IMR-90 (cell line): ENCODE data around the gene SYNE1.

Experiments
- BHLHE40 ChIP-seq: fragments of 150-350 bp; IDR thresholded peaks from 2 replicates; pipeline ENCODE4 v1.6.1; 2016; ENCODE audit warnings: mild to moderate bottlenecking, low read depth, low read length
- CHD1 ChIP-seq: IDR thresholded peaks from 2 replicates; pipeline ENCODE4 v1.6.1; 2012; ENCODE audit warnings: low read depth, low read length, improper control_type of control experiment
- ELK1 ChIP-seq: fragments of 150-350 bp; IDR thresholded peaks from 2 replicates; pipeline ENCODE4 v1.6.1; 2016; ENCODE audit warnings: low read depth, mild to moderate bottlenecking, low read length, moderate library complexity, borderline replicate concordance
- FOS ChIP-seq: fragments of 150-350 bp; IDR thresholded peaks from 2 replicates; pipeline ENCODE4 v1.6.1; 2016; ENCODE audit warnings: low read depth, low read length
- MAFK ChIP-seq: IDR thresholded peaks from 2 replicates; pipeline ENCODE4 v1.6.1; 2012; ENCODE audit warnings: low read depth, low read length, improper control_type of control experiment
- MXI1 ChIP-seq: IDR thresholded peaks from 2 replicates; pipeline ENCODE4 v1.6.1; 2012; ENCODE audit warnings: low read depth, mild to moderate bottlenecking, low read length, moderate library complexity, borderline replicate concordance
- NFE2L2 ChIP-seq: fragments of 150-350 bp; IDR thresholded peaks from 2 replicates; pipeline ENCODE4 v1.6.1; 2016; ENCODE audit warnings: low read depth, mild to moderate bottlenecking, low read length
- POLR2A ChIP-seq: IDR thresholded peaks from 2 replicates; pipeline ENCODE4 v1.6.1; 2012; ENCODE audit warnings: mild to moderate bottlenecking, low read depth, low read length
- RAD21 ChIP-seq: IDR thresholded peaks from 2 replicates; pipeline ENCODE4 v1.6.1; 2012; ENCODE audit warnings: low read length, improper control_type of control experiment
- RCOR1 ChIP-seq: IDR thresholded peaks from 2 replicates; pipeline ENCODE4 v1.6.1; 2012; ENCODE audit warnings: mild to moderate bottlenecking, low read length, improper control_type of control experiment; ENCODE audit not compliant: insufficient replicate concordance
- SMC3 ChIP-seq: fragments of 150-350 bp; IDR thresholded peaks from 2 replicates; pipeline ENCODE4 v1.6.1; 2016; ENCODE audit warnings: low read depth, mild to moderate bottlenecking, antibody characterized with exemption, low read length, moderate library complexity
- USF2 ChIP-seq: fragments of 150-350 bp; IDR thresholded peaks from 2 replicates; pipeline ENCODE4 v1.6.1; 2017; ENCODE audit warnings: mild to moderate bottlenecking, antibody characterized with exemption, low read length, low read depth
- TF ChIP-seq, protein P1 (sequence below): conservative IDR thresholded peaks from 2 replicates; pipeline ENCODE4 v1.5.1; 2012; ENCODE audit warnings: mild to moderate bottlenecking, low read depth, low read length, improper control_type of control experiment

- TF ChIP-seq CHD1 (no peak), RCOR1 (no peak), MXI1 (no peak), USF2 (no peak), SMC3 (no peak), POLR2A (no peak), ELK1 (no peak), NFE2L2 (no peak), BHLHE40 (no peak), FOS (no peak), MAFK (no peak), RAD21 (no peak)
- TF ChIP-seq, protein P1, sequence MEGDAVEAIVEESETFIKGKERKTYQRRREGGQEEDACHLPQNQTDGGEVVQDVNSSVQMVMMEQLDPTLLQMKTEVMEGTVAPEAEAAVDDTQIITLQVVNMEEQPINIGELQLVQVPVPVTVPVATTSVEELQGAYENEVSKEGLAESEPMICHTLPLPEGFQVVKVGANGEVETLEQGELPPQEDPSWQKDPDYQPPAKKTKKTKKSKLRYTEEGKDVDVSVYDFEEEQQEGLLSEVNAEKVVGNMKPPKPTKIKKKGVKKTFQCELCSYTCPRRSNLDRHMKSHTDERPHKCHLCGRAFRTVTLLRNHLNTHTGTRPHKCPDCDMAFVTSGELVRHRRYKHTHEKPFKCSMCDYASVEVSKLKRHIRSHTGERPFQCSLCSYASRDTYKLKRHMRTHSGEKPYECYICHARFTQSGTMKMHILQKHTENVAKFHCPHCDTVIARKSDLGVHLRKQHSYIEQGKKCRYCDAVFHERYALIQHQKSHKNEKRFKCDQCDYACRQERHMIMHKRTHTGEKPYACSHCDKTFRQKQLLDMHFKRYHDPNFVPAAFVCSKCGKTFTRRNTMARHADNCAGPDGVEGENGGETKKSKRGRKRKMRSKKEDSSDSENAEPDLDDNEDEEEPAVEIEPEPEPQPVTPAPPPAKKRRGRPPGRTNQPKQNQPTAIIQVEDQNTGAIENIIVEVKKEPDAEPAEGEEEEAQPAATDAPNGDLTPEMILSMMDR: no peak
Observed at GRCh38 chr6:152420696-152421095, 216.5 kb downstream of the SYNE1 start.
